ENCODE data around the gene PPP3CA. TPM values are rescaled to one million over a fixed set of nuclear protein-coding genes. Genes with fewer than 3 reads are reported as not detected.

The PPP3CA gene
- total RNA-seq, 1 experiment from 2014 or later = 133 TPM

DNA sequence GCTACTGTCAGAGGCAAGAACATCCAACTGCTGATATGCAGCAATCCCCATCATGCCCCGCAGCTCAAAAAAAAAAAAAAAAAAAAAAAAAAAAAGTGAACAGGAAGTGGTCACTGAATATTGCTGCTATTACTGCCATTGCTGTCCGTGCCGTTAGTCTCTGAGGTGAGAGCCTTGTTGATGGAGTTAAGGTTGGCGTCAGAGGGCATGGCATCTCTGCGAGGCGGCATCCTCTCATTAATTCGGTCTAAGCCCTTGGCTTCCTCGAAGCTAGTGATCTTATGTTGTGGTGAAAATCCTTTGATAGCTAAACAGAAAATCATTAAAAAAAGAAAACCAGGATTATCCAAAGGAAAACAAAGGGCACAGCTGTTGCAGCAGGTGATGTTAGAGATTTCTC, 321.6 kb downstream of the PPP3CA start (continued):
- TF ChIP-seq, protein P1, sequence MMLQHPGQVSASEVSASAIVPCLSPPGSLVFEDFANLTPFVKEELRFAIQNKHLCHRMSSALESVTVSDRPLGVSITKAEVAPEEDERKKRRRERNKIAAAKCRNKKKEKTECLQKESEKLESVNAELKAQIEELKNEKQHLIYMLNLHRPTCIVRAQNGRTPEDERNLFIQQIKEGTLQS (IDR thresholded peaks at IDR 0.05) = no peak

DNA sequence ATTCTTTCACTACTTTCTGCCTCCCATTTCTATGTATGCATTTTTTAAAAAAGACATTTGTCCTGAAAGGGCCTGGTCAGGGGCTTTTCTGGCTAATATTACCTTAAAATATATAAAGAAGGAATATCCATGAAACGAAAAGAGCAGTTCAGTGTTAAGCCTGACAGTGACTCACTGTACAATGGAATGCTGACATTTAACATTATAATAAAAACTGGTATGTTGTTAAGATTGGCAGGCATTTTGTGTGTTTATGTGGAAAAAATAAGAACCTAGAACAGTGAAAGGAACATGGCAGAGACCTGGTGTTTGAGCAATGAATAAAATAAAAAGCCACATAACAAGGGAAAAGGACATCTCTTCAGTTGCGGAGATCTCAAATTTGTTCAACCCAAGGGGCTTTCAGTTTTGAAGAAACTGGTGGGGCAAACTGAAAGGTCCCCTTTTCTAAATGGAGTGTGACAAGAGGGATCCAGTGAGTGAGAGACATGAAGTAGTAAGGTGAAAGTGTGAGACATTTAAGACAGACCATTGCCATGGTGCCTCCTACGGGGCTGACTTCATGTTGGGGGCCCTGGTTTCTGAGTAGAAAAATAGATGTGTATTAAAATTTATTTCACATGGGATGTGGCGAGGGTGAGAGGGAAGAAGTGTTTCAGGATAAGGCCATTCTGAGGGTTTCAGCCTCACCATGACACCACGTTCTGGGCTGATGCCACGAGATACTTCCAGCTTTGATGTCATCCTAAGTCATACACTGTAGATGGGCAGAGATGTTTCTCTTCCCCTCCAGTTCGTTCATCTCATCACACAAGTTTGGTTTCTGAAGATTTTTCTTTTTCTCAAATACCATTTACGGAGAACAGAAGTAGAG, 324.9 kb downstream of the PPP3CA start:
- no peaks in the 10 kb centered on the region for H4K20me1 ChIP-seq (ENCODE audit: insufficient read depth)
- intact Hi-C loops (cut with micrococcal nuclease) = loop anchor here (5.0 to 10.0 kb wide), 2 partner anchors 135 to 322 kb away; partner anchors contain the start of gene PPP3CA

DNA sequence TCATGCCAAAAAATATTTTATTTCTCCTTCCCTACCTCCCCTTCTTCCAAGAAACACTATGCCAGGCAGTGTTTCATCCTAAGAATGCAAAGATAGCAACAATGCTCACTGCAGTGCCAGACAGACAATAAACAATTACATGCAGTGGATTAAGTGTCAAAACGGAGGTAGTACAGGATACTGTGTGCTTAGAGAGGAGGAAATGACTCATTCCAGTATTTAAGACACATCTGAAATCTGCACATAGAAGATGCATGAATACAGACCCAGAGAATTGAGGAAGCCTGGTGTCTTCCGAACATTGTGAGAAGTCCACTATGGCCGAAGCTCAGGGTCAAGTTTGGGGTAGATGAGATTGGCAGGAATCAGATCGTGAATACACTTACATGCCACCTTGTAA, 326.4 kb downstream of the PPP3CA start:
- BruUV-seq (replicated peaks) = no TSS peak
- Histone ChIP-seq H3K36me3 (ENCODE audit: control insufficient read depth in 1 of 2, insufficient read depth in 2 of 2, low read length in 2 of 2) (peaks cover 0 to 4% of the 10 kb centered on the region in 2 experiments; a peak in 1 of 4 replicates), H3K9me3 (ENCODE audit: control insufficient read depth in 1 of 2, insufficient read depth in 1 of 2, low read depth in 1 of 2, low read length in 2 of 2) (no peaks in the 10 kb centered on the region), H3K4me1 (ENCODE audit: control insufficient read depth in 1 of 2, insufficient read depth in 2 of 2, low read length in 2 of 2) (peaks cover 55 to 65% of the 10 kb centered on the region in 2 experiments), H2AFZ (ENCODE audit: low read depth, low read length, poor library complexity, severe bottlenecking) (no peak overlapping the region), H3K4me2 (ENCODE audit: low read length) (peak overlapping the region; percentile 66), H3K9me2 (ENCODE audit: insufficient read depth) (no peaks in the 10 kb centered on the region), H3K27ac (ENCODE audit: low read depth, low read length) (peak overlapping the region; percentile 95), H4K20me1 (ENCODE audit: insufficient read depth) (no peaks in the 10 kb centered on the region), H3K79me2 (ENCODE audit: insufficient read depth, low read length) (no peaks in the 10 kb centered on the region), H3K4me3 (replicated peaks in 1 of 2; ENCODE audit: low read depth in 1 of 2, low read length in 2 of 2) (peak overlapping the region in 1 of 2 experiments; percentile 29; a peak in 2 of 4 replicates), H3K9ac (ENCODE audit: low read length) (peak overlapping the region; percentile 25), H3K27me3 (ENCODE audit: insufficient read depth, low read length) (no peaks in the 10 kb centered on the region)
- ChIA-PET RAD21 (ENCODE audit: low non-redundant PET in 1 of 2, low total read pairs in 2 of 2, uncharacterized antibody in 2 of 2, unreplicated experiment in 2 of 2) (no interaction called here), POLR2A (interaction anchor here (0.7 to 2.0 kb wide), 5 partner anchors 8 to 143 kb away, joined by 3 to 7 read pairs (median 3); no protein-coding TSS in a partner anchor), CTCF (interaction anchor here (1.8 kb wide), 1 partner anchor 14 kb away, joined by 8 read pairs; no protein-coding TSS in a partner anchor)
- intact Hi-C loops (cut with micrococcal nuclease) = loop anchor here (5.0 to 10.0 kb wide), 2 partner anchors 136 to 324 kb away; partner anchors contain the start of gene PPP3CA
- ATAC-seq (peak; percentile 67), DNase-seq (ENCODE audit: low read depth, low spot score) (peak; percentile 79)
- TF ChIP-seq, protein P2, sequence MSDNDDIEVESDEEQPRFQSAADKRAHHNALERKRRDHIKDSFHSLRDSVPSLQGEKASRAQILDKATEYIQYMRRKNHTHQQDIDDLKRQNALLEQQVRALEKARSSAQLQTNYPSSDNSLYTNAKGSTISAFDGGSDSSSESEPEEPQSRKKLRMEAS (IDR thresholded peaks at IDR 0.05) = peak; percentile 82
- TF ChIP-seq, protein P3, sequence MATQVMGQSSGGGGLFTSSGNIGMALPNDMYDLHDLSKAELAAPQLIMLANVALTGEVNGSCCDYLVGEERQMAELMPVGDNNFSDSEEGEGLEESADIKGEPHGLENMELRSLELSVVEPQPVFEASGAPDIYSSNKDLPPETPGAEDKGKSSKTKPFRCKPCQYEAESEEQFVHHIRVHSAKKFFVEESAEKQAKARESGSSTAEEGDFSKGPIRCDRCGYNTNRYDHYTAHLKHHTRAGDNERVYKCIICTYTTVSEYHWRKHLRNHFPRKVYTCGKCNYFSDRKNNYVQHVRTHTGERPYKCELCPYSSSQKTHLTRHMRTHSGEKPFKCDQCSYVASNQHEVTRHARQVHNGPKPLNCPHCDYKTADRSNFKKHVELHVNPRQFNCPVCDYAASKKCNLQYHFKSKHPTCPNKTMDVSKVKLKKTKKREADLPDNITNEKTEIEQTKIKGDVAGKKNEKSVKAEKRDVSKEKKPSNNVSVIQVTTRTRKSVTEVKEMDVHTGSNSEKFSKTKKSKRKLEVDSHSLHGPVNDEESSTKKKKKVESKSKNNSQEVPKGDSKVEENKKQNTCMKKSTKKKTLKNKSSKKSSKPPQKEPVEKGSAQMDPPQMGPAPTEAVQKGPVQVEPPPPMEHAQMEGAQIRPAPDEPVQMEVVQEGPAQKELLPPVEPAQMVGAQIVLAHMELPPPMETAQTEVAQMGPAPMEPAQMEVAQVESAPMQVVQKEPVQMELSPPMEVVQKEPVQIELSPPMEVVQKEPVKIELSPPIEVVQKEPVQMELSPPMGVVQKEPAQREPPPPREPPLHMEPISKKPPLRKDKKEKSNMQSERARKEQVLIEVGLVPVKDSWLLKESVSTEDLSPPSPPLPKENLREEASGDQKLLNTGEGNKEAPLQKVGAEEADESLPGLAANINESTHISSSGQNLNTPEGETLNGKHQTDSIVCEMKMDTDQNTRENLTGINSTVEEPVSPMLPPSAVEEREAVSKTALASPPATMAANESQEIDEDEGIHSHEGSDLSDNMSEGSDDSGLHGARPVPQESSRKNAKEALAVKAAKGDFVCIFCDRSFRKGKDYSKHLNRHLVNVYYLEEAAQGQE (IDR thresholded peaks at IDR 0.05; ENCODE audit: low read depth) = no peak
- TF ChIP-seq ELF1 (IDR thresholded peaks at IDR 0.05; ENCODE audit: borderline replicate concordance, low read depth) (no peak), EZH2phosphoT487 (IDR thresholded peaks at IDR 0.05; ENCODE audit: borderline replicate concordance) (no peak), SRF (IDR thresholded peaks at IDR 0.05; ENCODE audit: low read depth) (peak; percentile 53; the same call in 1 of the 2 replicates), CBX3 (IDR thresholded peaks at IDR 0.05; ENCODE audit: low read depth) (peak; percentile 83), EZH2 (IDR thresholded peaks at IDR 0.05) (no peak), SP1 (IDR thresholded peaks at IDR 0.05; ENCODE audit: low read depth) (peak; percentile 95), ZNF274 (IDR thresholded peaks at IDR 0.05; ENCODE audit: low read depth, low read length) (no peak), FOSL1 (IDR thresholded peaks at IDR 0.05; ENCODE audit: low read depth) (peak; percentile 92), POLR2AphosphoS5 (IDR thresholded peaks at IDR 0.05; ENCODE audit: low read depth, low read length) (peak; percentile 63)

More for the DNA sequence above, 324.9 kb downstream of the PPP3CA start:
- Histone ChIP-seq H3K9me2 (ENCODE audit: insufficient read depth) (no peaks in the 10 kb centered on the region), H3K9me3 (ENCODE audit: control insufficient read depth in 1 of 2, insufficient read depth in 1 of 2, low read depth in 1 of 2, low read length in 2 of 2) (no peaks in the 10 kb centered on the region), H3K36me3 (ENCODE audit: control insufficient read depth in 1 of 2, insufficient read depth in 2 of 2, low read length in 2 of 2) (no peaks in the 10 kb centered on the region), H3K4me2 (ENCODE audit: low read length) (peak overlapping the region; percentile 66), H3K79me2 (ENCODE audit: insufficient read depth, low read length) (no peaks in the 10 kb centered on the region), H2AFZ (ENCODE audit: low read depth, low read length, poor library complexity, severe bottlenecking) (no peak overlapping the region), H3K4me3 (replicated peaks in 1 of 2; ENCODE audit: low read depth in 1 of 2, low read length in 2 of 2) (no peak overlapping the region), H3K4me1 (ENCODE audit: control insufficient read depth in 1 of 2, insufficient read depth in 2 of 2, low read length in 2 of 2) (peaks cover 55 to 72% of the 10 kb centered on the region in 2 experiments), H3K27ac (ENCODE audit: low read depth, low read length) (peak overlapping the region; percentile 95), H3K9ac (ENCODE audit: low read length) (peak overlapping the region; percentile 25), H3K27me3 (ENCODE audit: insufficient read depth, low read length) (no peaks in the 10 kb centered on the region)
- ATAC-seq = no peak
- no peak for DNase-seq (ENCODE audit: low read depth, low spot score)
- ChIA-PET POLR2A (interaction anchor here (1.4 kb wide), 1 partner anchor 102 kb away, joined by 3 read pairs; no protein-coding TSS in a partner anchor), RAD21 (ENCODE audit: low non-redundant PET in 1 of 2, low total read pairs in 2 of 2, uncharacterized antibody in 2 of 2, unreplicated experiment in 2 of 2) (no interaction called here), CTCF (no interaction called here)
- TF ChIP-seq EGR1 (IDR thresholded peaks at IDR 0.05; ENCODE audit: low read depth) = no peak
- TF ChIP-seq ZFX (IDR thresholded peaks at IDR 0.05) = no peak
- peak; percentile 29; the same call in 1 of the 2 replicates for TF ChIP-seq SP1 (IDR thresholded peaks at IDR 0.05; ENCODE audit: low read depth)
- TF ChIP-seq FOSL1 (IDR thresholded peaks at IDR 0.05; ENCODE audit: low read depth) = peak; percentile 25; the same call in 1 of the 2 replicates
- BruUV-seq (replicated peaks) = no TSS peak

All from HCT116 (cell line).